Sciatic nerve (tissue), 2 donors: Measurements from ENCODE around the gene ST3GAL6. TPM values are rescaled to one million over a fixed set of nuclear protein-coding genes. Genes with fewer than 3 reads are reported as not detected.

Experiments used
- ATAC-seq: fragments of 200-7000 bp; cut with Tn5 transposase; one replicate; pipeline ENCODE4 v1.9.1; 2020; ENCODE audit warnings: mild to moderate bottlenecking, moderate library complexity
- DNase-seq: peaks from one replicate; pipeline ENCODE4 v3.0.0-alpha.2; 2020; ENCODE audit warnings: low spot score
- intact Hi-C: fragments of 100-400 bp; cut with DNase I; formaldehyde crosslinking; loops from one replicate; pipeline ENCODE4 v1.14.2; 2022
- total RNA-seq: library from RNA; stranded (reverse); fragmentation: NEBNext Ultra II Directional; extraction: Animal tissue kit (Norgen Biotek cat#: 25700); gene quantifications from one replicate; pipeline ENCODE4 v1.2.1, GENCODE V29; 2021
- donor health status: DM: no; HTN: no; CAD: no.
- donor health status: DM: no; HTN: no; CAD: no.

Gene ST3GAL6
- total RNA-seq, 1 donor from 2014 or later, result 25.1 TPM

DNA sequence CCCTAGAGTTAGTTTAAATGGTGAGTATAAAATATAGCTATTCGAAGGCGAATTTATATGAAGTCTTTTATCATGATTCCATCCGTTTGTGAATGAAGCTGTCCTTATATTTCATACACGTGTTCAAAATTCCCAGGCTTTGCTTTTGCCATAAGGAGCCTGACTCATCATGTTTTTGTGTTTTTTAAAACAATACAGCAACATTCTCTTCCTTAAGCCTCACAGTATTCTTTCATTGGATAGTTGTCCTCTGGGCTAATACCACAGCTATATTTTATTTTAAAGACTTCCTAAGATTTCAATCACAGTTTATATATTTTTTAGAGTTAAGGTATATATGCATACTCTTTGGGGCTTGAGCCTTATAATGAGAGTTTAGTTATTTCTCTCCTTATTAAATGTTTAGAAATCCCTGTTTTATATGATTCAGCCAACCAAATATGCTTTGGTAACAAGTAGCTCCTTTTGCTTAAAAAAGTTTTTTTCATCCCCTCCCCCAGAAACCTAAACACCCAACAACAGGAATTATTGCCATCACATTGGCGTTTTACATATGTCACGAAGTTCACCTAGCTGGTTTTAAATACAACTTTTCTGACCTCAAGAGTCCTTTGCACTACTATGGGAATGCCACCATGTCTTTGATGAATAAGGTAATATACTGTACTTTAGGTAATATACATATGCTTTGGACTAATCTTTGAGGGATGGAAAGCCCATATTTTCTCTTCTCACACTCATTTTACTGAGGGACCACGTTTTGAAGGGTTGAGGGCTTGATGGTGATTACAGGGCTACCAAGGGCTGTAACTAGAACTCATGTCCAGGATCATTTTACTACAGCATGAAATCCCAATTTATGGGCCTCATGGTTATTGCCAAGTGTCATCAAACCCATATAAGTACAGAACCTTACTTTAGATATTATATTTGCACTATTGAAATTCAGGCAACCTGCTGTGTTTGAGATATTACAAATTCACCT is 28.5 kb downstream of the ST3GAL6 start:
- no peak for ATAC-seq
- no peak for DNase-seq
- intact Hi-C loops, result no loop called here

DNA sequence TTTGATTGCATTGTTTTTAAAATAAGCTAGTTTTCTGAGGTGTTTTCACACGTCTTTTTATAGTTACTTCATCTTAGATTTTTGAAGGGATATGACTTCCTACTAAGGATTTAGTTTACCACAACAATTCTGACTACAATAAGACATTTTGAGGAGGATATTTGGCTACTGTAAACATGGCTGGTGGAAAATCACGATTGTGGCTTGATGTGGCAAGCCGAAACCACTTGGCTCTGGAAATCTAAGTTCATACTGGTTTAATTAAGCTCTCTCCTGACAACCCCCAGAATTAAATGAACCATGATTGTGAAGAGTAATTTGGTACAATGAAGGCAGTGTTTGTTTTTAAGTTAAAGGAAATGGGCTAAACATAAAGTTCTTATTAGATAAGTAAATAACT is 30.8 kb downstream of the ST3GAL6 start:
- intact Hi-C loops, result no loop called here
- DNase-seq (no peak), ATAC-seq (no peak)

- intact Hi-C loops, result loop anchor here (5.0 kb wide), 1 partner anchor 194 kb away; no protein-coding TSS in a partner anchor
- DNase-seq, result no peak
- ATAC-seq, result no peak
Measured at GRCh38 chr3:98796334-98796733, 33.2 kb downstream of the ST3GAL6 start.

- DNase-seq (no peak), ATAC-seq (no peak)
- intact Hi-C loops, result loop anchor here (5.0 kb wide), 1 partner anchor 196 kb away; no protein-coding TSS in a partner anchor
Measured at GRCh38 chr3:98797905-98798304, 34.8 kb downstream of the ST3GAL6 start.

DNA sequence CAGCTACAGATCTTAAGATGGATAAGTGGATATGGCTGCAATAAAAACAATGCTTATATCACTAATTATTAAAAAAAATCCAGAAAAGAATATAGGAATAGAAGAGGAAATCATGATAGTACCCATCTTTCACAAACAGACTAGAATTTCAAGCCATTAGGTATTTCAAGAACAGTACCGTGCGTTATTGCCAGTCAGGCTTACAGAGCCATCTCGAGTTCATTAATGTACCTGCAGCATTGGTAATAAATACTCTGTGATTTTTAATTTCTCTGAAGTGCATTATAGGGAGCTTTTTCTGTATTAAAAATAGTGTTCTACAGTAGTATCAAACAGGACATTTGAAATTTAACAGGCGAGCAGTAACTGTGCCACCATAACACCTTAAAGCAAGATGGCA is 35.7 kb downstream of the ST3GAL6 start:
- DNase-seq (no peak), ATAC-seq (no peak)
- intact Hi-C loops, result loop anchor here (5.0 kb wide), 1 partner anchor 197 kb away; no protein-coding TSS in a partner anchor

- intact Hi-C loops, result loop anchor here (5.0 kb wide), 1 partner anchor 197 kb away; no protein-coding TSS in a partner anchor
- ATAC-seq (no peak), DNase-seq (no peak)
Measured at GRCh38 chr3:98799479-98799878, 36.3 kb downstream of the ST3GAL6 start.

GRCh38 chr3:98800401-98800800 is 37.3 kb downstream of the ST3GAL6 start:
- DNase-seq, result no peak
- intact Hi-C loops, result no loop called here
- no peak for ATAC-seq

- no peak for DNase-seq
- no peak for ATAC-seq
- intact Hi-C loops, result no loop called here
Measured at GRCh38 chr3:98801043-98801747, 38.1 kb downstream of the ST3GAL6 start.

DNA sequence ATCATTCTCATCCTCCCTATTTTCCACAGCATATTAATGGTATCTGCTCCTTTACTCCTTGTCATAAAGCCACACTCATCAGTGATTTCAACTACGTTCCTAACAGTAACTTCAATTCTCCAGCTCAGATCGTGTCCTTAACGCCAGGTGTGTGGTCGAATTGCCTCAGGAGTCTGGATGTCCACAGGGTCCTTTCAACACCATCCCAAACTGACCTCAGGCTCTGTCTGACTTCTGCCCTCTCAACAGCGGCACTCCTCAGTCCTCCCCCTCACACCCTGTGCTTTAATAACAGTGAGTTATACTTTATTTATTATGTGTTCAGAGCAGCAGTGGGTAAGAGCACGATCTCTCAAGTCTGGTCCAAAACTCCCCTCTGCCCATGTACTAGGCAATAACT is 42.4 kb downstream of the ST3GAL6 start:
- DNase-seq, result no peak
- intact Hi-C loops, result no loop called here
- no peak for ATAC-seq

GRCh38 chr3:98806521-98806920 is 43.4 kb downstream of the ST3GAL6 start:
- DNase-seq (no peak), ATAC-seq (no peak)
- intact Hi-C loops, result no loop called here

- intact Hi-C loops, result no loop called here
- DNase-seq (no peak), ATAC-seq (no peak)
Measured at GRCh38 chr3:98807011-98807410, 43.9 kb downstream of the ST3GAL6 start.

DNA sequence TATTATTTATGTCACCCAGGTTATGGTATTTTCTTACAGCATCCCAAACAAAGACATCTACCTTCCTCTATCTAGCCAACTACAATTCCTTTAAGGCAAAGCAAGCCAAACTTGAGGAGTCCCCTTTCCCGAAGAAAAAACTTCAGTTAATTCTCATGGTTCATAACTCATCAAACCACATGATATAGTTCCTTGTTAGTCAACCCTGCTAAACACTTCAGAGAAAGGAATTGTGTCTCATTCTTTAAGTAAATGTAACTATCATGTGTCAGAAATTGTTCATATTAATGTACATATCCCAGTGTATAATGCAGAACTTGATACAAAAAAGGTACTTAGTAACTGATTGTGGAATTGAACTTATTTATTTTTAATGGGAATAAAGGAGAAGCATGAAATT is 44.4 kb downstream of the ST3GAL6 start:
- no peak for DNase-seq
- intact Hi-C loops, result no loop called here
- no peak for ATAC-seq

DNA sequence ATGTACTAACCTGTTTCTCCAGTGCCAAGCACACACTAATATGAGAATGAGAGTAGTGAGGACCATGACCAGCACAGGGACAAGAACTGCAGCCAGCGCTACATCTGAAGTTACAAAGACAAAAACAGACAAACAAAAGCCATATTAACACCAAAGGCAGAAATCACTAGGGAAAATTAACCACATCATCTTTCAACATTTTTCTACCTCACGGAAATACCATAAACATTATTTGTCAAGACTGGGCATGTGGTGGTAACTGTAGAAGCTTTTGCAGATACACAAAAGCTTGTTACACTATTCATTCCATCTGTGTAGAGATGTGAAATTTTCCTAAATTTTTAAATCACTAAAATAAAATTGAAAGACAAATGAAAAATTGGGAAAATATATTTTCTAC is 44.9 kb downstream of the ST3GAL6 start:
- ATAC-seq (no peak), DNase-seq (no peak)
- intact Hi-C loops, result no loop called here

DNA sequence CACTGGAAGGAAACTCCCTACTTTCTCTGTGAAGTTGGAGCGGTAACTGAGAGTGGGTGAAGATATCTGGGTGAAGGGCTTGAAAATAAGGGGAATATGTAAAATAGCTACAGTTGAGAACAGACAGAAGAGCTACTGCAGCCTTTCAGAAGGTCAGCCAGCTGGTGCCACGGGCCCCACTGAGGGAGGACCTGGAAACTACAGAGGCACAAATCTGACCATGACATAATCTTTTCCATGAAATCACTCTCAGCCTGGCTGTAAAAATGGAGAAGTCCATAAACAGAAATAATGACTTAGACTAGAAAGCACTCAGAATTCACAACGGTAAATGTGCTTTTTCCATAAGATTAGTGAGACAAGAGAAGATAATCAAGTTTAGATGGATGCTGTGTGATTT is 46.4 kb downstream of the ST3GAL6 start:
- peak; percentile 77 for ATAC-seq
- intact Hi-C loops, result no loop called here
- no peak for DNase-seq

- intact Hi-C loops, result loop anchor here (5.0 to 10.0 kb wide), 2 partner anchors 184 to 209 kb away; no protein-coding TSS in a partner anchor
- no peak for ATAC-seq
Measured at GRCh38 chr3:98811048-98811447, 47.9 kb downstream of the ST3GAL6 start.

DNA sequence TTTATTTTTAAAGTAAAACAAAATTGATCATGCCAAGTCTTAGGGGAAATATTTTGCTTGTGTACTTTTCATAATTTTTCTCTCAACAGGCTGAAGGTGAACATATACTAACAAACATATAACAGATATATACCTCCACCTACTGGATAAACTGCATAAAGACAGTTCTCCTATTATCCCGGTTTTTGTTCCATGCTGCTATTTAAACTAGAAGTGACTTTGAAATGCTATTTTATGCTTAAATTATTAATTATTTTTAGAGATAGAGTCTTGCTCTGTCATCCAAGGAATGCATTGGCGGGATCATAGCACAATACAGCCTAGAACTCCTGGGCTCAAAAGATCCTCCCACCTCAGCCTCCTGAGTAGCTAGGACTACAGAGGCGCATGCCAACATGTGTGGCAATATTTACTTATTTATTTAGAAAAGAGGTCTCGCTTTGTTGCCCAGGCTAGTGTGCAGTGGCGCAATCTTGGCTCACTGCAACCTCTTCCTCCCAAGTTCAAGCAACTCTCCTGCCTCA is 49.8 kb downstream of the ST3GAL6 start:
- DNase-seq (no peak), ATAC-seq (peak; percentile 46)
- intact Hi-C loops, result loop anchor here (5.0 to 10.0 kb wide), 2 partner anchors 182 to 211 kb away; no protein-coding TSS in a partner anchor

More at GRCh38 chr3:98811048-98811447, 47.9 kb downstream of the ST3GAL6 start:
- no peak for DNase-seq

GRCh38 chr3:98814817-98815420 is 51.8 kb downstream of the ST3GAL6 start:
- intact Hi-C loops, result loop anchor here (5.0 to 10.0 kb wide), 2 partner anchors 180 to 213 kb away; no protein-coding TSS in a partner anchor
- no peak for DNase-seq
- ATAC-seq, result no peak

GRCh38 chr3:98817547-98818041 is 54.5 kb downstream of the ST3GAL6 start:
- ATAC-seq (peak; percentile 87), DNase-seq (no peak)
- intact Hi-C loops, result loop anchor here (10.0 kb wide), 1 partner anchor 177 kb away; no protein-coding TSS in a partner anchor

- ATAC-seq, result no peak
Measured at GRCh38 chr3:98821063-98821462, 57.9 kb downstream of the ST3GAL6 start.

More at GRCh38 chr3:98821063-98821462, 57.9 kb downstream of the ST3GAL6 start:
- intact Hi-C loops, result no loop called here
- DNase-seq, result no peak
